Liver (tissue), 3 donors: ENCODE measurements around the gene SPP2.

Experiments used
- ATF3 ChIP-seq: IDR thresholded peaks from 2 replicates; pipeline ENCODE4 v1.6.1; 2016; ENCODE audit warnings: antibody characterized with exemption
- GABPA ChIP-seq, 2 donors: IDR thresholded peaks in 1 of 2; conservative IDR thresholded peaks in 1 of 2; 2 replicates each; pipeline ENCODE4 v1.6.1; 2016; ENCODE audit warnings: antibody characterized with exemption in 2 of 2, mild to moderate bottlenecking in 1 of 2, moderate library complexity in 1 of 2
- HNF4A ChIP-seq, 2 donors: conservative IDR thresholded peaks; 2 replicates each; pipeline ENCODE4 v1.6.1; 2016; ENCODE audit warnings: antibody characterized with exemption in 2 of 2, mild to moderate bottlenecking in 2 of 2
- JUND ChIP-seq, 2 donors: IDR thresholded peaks; 2 replicates each; pipeline ENCODE4 v1.6.1; 2016; ENCODE audit warnings: antibody characterized with exemption in 2 of 2
- RAD21 ChIP-seq, 2 donors: IDR thresholded peaks; 2 replicates each; pipeline ENCODE4 v1.6.1; 2016; ENCODE audit warnings: antibody characterized with exemption in 2 of 2, mild to moderate bottlenecking in 2 of 2
- REST ChIP-seq: IDR thresholded peaks from 2 replicates; pipeline ENCODE4 v1.6.1; 2016; ENCODE audit warnings: antibody characterized with exemption, mild to moderate bottlenecking
- RXRA ChIP-seq, 2 donors: IDR thresholded peaks; 2 replicates each; pipeline ENCODE4 v1.6.1; 2017 to 2018; ENCODE audit warnings: antibody characterized with exemption in 2 of 2, mild to moderate bottlenecking in 1 of 2
- SP1 ChIP-seq: IDR thresholded peaks from 2 replicates; pipeline ENCODE4 v1.6.1; 2018; ENCODE audit warnings: antibody characterized with exemption, mild to moderate bottlenecking
- TAF1 ChIP-seq: conservative IDR thresholded peaks from 2 replicates; pipeline ENCODE4 v1.6.1; 2016; ENCODE audit warnings: antibody characterized with exemption, mild to moderate bottlenecking
- YY1 ChIP-seq: IDR thresholded peaks from 2 replicates; pipeline ENCODE4 v1.6.1; 2016; ENCODE audit warnings: antibody characterized with exemption, mild to moderate bottlenecking
- ZBTB33 ChIP-seq: IDR thresholded peaks from 2 replicates; pipeline ENCODE4 v1.6.1; 2016; ENCODE audit warnings: antibody characterized with exemption
- TF ChIP-seq, protein P1 (sequence below): fragments of 150-350 bp; IDR thresholded peaks from 2 replicates; pipeline ENCODE4 v1.5.1; 2017; ENCODE audit warnings: improper control_type of control experiment, low read depth, low read length; ENCODE audit not compliant: missing input control
- donor health status: healthy.
- donor health status: healthy.

GRCh38 chr2:234075518-234075915, 25.0 kb downstream of the SPP2 start:
- TF ChIP-seq TAF1 (no peak), ATF3 (no peak), RAD21 (IDR thresholded peaks at IDR 0.05) (no peak), GABPA (IDR thresholded peaks at IDR 0.05 in 1 of 2, conservative IDR thresholded peaks at IDR 0.05 in 1 of 2) (no peak), YY1 (no peak), RXRA (IDR thresholded peaks at IDR 0.05) (no peak), REST (no peak), JUND (IDR thresholded peaks at IDR 0.05) (no peak), SP1 (no peak), ZBTB33 (no peak), HNF4A (conservative IDR thresholded peaks at IDR 0.05) (no peak)
- TF ChIP-seq, protein P1, sequence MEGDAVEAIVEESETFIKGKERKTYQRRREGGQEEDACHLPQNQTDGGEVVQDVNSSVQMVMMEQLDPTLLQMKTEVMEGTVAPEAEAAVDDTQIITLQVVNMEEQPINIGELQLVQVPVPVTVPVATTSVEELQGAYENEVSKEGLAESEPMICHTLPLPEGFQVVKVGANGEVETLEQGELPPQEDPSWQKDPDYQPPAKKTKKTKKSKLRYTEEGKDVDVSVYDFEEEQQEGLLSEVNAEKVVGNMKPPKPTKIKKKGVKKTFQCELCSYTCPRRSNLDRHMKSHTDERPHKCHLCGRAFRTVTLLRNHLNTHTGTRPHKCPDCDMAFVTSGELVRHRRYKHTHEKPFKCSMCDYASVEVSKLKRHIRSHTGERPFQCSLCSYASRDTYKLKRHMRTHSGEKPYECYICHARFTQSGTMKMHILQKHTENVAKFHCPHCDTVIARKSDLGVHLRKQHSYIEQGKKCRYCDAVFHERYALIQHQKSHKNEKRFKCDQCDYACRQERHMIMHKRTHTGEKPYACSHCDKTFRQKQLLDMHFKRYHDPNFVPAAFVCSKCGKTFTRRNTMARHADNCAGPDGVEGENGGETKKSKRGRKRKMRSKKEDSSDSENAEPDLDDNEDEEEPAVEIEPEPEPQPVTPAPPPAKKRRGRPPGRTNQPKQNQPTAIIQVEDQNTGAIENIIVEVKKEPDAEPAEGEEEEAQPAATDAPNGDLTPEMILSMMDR: no peak
